Left lung (tissue), 10 donors: ENCODE results near the gene ZBTB20. TPM values are rescaled to one million over a fixed set of nuclear protein-coding genes. Genes with fewer than 3 reads are reported as not detected.

Source experiments
- ATAC-seq: fragments of 200-7000 bp; cut with Tn5 transposase; one replicate; pipeline ENCODE4 v1.9.1; 2020; ENCODE audit warnings: moderate library complexity
- DNase-seq, 4 donors: peaks; one replicate each; pipeline ENCODE4 v3.0.0-alpha.2; 2013 to 2020
- H3K27ac ChIP-seq, 2 donors: fragments of 200-600 bp; sonication (generic) in 1 of 2; one replicate each; pipeline versions ENCODE4 v1.5.0 to v1.8.0; 2020 to 2021
- H3K27me3 ChIP-seq, 2 donors: fragments of 200-600 bp; sonication (generic) in 1 of 2; one replicate each; pipeline versions ENCODE4 v1.5.0 to v1.8.0; 2020 to 2021
- H3K36me3 ChIP-seq, 2 donors: fragments of 200-600 bp; sonication (generic) in 1 of 2; one replicate each; pipeline versions ENCODE4 v1.5.0 to v1.8.0; 2020 to 2021
- H3K4me1 ChIP-seq, 2 donors: fragments of 200-600 bp; one replicate each; pipeline ENCODE4 v1.8.0; 2021
- H3K4me3 ChIP-seq, 2 donors: fragments of 200-600 bp; sonication (generic) in 1 of 2; one replicate each; pipeline versions ENCODE4 v1.5.0 to v1.8.0; 2020 to 2021; ENCODE audit warnings: mild to moderate bottlenecking in 1 of 2
- H3K9me3 ChIP-seq, 2 donors: fragments of 200-600 bp; sonication (generic) in 1 of 2; one replicate each; pipeline versions ENCODE4 v1.5.0 to v1.8.0; 2020 to 2021
- intact Hi-C, 2 donors: fragments of 100-400 bp; cut with DNase I; formaldehyde crosslinking; loops; one replicate each; pipeline versions ENCODE4 v1.11.2 to v1.14.2; 2022
- polyA plus RNA-seq, 6 donors: library from polyadenylated mRNA; unstranded; fragments of 120-200 nt; gene quantifications; one replicate each; pipeline ENCODE4 v1.2.1, GENCODE V29; 2013; ENCODE audit not compliant: insufficient read length in 6 of 6
- total RNA-seq, 2 donors: library from RNA; stranded (reverse); fragmentation: NEBNext Ultra II Directional; extraction: Animal tissue kit (Norgen Biotek cat#: 25700); gene quantifications; one replicate each; pipeline ENCODE4 v1.2.1, GENCODE V29; 2021
- TF ChIP-seq, protein P1 (sequence below), 2 donors: fragments of 200-600 bp; sonication (generic) in 1 of 2; IDR thresholded peaks; one replicate each; pipeline versions ENCODE4 v1.5.0 to v1.8.0; 2021; ENCODE audit warnings: antibody characterized with exemption in 2 of 2
- donor health status: DM: no; HTN: yes; CAD: no.
- donor health status: DM: no; HTN: no; CAD: no.

Gene ZBTB20
- total and polyA plus RNA-seq, 8 donors, result 1.1 to 63.5 (median 6.0) TPM

GRCh38 chr3:114994554-114995341 lies 152.3 kb downstream of the ZBTB20 start:
- TF ChIP-seq, protein P1, sequence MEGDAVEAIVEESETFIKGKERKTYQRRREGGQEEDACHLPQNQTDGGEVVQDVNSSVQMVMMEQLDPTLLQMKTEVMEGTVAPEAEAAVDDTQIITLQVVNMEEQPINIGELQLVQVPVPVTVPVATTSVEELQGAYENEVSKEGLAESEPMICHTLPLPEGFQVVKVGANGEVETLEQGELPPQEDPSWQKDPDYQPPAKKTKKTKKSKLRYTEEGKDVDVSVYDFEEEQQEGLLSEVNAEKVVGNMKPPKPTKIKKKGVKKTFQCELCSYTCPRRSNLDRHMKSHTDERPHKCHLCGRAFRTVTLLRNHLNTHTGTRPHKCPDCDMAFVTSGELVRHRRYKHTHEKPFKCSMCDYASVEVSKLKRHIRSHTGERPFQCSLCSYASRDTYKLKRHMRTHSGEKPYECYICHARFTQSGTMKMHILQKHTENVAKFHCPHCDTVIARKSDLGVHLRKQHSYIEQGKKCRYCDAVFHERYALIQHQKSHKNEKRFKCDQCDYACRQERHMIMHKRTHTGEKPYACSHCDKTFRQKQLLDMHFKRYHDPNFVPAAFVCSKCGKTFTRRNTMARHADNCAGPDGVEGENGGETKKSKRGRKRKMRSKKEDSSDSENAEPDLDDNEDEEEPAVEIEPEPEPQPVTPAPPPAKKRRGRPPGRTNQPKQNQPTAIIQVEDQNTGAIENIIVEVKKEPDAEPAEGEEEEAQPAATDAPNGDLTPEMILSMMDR (IDR thresholded peaks at IDR 0.05), result no peak
- no peak overlapping the region for H3K4me3 ChIP-seq
- H3K27ac ChIP-seq, result no peak overlapping the region
- H3K4me1 ChIP-seq, result no peaks in the 10 kb centered on the region
- no peaks in the 10 kb centered on the region for H3K27me3 ChIP-seq
- H3K36me3 ChIP-seq, result no peaks in the 10 kb centered on the region
- DNase-seq, result no peak
- intact Hi-C loops, result no loop called here
- ATAC-seq, result no peak
- H3K9me3 ChIP-seq, result no peaks in the 10 kb centered on the region

- Histone ChIP-seq H3K27ac (no peak overlapping the region), H3K4me1 (no peaks in the 10 kb centered on the region), H3K27me3 (no peaks in the 10 kb centered on the region), H3K4me3 (no peak overlapping the region), H3K9me3 (no peaks in the 10 kb centered on the region), H3K36me3 (no peaks in the 10 kb centered on the region)
- intact Hi-C loops, result no loop called here
- DNase-seq, result peak in 1 of 4 donors; percentile 8
- TF ChIP-seq, protein P1 (IDR thresholded peaks at IDR 0.05), result no peak
- ATAC-seq, result no peak
Observed at GRCh38 chr3:114985776-114986175, 161.3 kb downstream of the ZBTB20 start.

GRCh38 chr3:114983248-114983647 lies 163.8 kb downstream of the ZBTB20 start:
- TF ChIP-seq, protein P1 (IDR thresholded peaks at IDR 0.05), result no peak
- no peak for DNase-seq
- Histone ChIP-seq H3K27me3 (no peaks in the 10 kb centered on the region), H3K4me3 (no peak overlapping the region), H3K27ac (no peak overlapping the region), H3K36me3 (no peaks in the 10 kb centered on the region), H3K9me3 (no peaks in the 10 kb centered on the region), H3K4me1 (no peaks in the 10 kb centered on the region)
- intact Hi-C loops, result no loop called here
- ATAC-seq, result no peak

DNA sequence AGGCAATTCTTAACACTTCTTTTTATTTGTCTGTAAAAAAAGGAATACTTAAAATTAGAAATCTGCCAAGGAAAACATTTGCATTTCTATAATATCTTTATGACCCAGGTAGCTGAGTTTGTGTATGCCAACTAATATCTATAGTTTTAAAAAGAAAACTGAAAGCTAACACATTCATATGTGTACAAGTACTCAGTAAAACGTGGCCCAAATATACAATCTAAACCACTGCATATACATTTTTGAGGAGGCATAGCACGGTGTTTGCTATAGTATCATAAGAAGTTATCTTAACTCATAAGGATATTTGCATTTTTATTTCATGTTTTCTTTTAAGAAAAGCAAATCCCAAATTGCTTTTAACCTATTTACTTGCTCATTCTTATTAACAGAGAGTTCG lies 172.7 kb downstream of the ZBTB20 start:
- H3K9me3 ChIP-seq, result no peaks in the 10 kb centered on the region
- H3K4me3 ChIP-seq, result no peak overlapping the region
- H3K27ac ChIP-seq, result no peak overlapping the region
- H3K27me3 ChIP-seq, result no peaks in the 10 kb centered on the region
- TF ChIP-seq, protein P1 (IDR thresholded peaks at IDR 0.05), result no peak
- DNase-seq (no peak), ATAC-seq (no peak)
- intact Hi-C loops, result no loop called here
- H3K4me1 ChIP-seq, result no peaks in the 10 kb centered on the region
- H3K36me3 ChIP-seq, result peaks cover 0 to 7% of the 10 kb centered on the region in 2 donors

DNA sequence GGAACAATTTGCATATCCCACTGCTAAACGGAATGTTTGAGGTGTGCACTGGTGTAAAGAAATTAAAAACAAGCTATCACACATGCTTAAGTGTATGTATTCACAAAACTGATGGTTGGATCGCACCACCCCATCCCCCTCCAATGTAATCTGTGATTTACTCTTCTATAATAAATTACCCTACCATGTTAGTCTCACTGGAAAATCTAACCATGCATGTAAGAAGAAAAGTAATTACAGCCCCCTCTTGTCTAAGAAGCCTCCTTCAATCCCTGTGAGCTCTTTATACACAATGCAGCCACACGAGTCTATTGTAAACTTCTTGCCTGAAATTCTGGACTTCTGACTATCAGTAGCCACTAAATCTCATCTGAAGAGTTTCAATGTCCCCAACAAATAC lies 173.6 kb downstream of the ZBTB20 start:
- intact Hi-C loops, result no loop called here
- TF ChIP-seq, protein P1 (IDR thresholded peaks at IDR 0.05), result no peak
- Histone ChIP-seq H3K27ac (no peak overlapping the region), H3K36me3 (peaks cover 0 to 7% of the 10 kb centered on the region in 2 donors), H3K4me3 (no peak overlapping the region), H3K4me1 (no peaks in the 10 kb centered on the region), H3K27me3 (no peaks in the 10 kb centered on the region), H3K9me3 (no peaks in the 10 kb centered on the region)
- ATAC-seq (no peak), DNase-seq (no peak)
